Skeletal muscle satellite cell (primary cell): ENCODE measurements around the gene RIN1.

Experiments
- H3K27me3 ChIP-seq: 2 replicates; pipeline ENCODE4 v1.7.0; 2013; ENCODE audit warnings: low read length; ENCODE audit not compliant: control insufficient read depth, insufficient read depth
- H3K36me3 ChIP-seq: 2 replicates; pipeline ENCODE4 v1.7.0; 2013; ENCODE audit warnings: mild to moderate bottlenecking, control low read depth, low read length; ENCODE audit not compliant: insufficient read depth
- H3K4me1 ChIP-seq: 2 replicates; pipeline ENCODE4 v1.7.0; 2013; ENCODE audit warnings: low read length; ENCODE audit not compliant: control insufficient read depth, insufficient read depth
- H3K4me2 ChIP-seq: 2 replicates; pipeline ENCODE4 v1.7.0; 2013; ENCODE audit warnings: mild to moderate bottlenecking, low read length
- H3K4me3 ChIP-seq: 2 replicates; pipeline ENCODE4 v1.7.0; 2013; ENCODE audit warnings: low read length
- H3K9ac ChIP-seq: 2 replicates; pipeline ENCODE4 v1.7.0; 2013; ENCODE audit warnings: mild to moderate bottlenecking, low read depth, low read length, moderate library complexity
- H3K9me3 ChIP-seq: replicated peaks from 2 replicates; pipeline ENCODE4 v1.7.0; 2013; ENCODE audit warnings: mild to moderate bottlenecking, control low read depth, low read length

RIN1 gene

DNA sequence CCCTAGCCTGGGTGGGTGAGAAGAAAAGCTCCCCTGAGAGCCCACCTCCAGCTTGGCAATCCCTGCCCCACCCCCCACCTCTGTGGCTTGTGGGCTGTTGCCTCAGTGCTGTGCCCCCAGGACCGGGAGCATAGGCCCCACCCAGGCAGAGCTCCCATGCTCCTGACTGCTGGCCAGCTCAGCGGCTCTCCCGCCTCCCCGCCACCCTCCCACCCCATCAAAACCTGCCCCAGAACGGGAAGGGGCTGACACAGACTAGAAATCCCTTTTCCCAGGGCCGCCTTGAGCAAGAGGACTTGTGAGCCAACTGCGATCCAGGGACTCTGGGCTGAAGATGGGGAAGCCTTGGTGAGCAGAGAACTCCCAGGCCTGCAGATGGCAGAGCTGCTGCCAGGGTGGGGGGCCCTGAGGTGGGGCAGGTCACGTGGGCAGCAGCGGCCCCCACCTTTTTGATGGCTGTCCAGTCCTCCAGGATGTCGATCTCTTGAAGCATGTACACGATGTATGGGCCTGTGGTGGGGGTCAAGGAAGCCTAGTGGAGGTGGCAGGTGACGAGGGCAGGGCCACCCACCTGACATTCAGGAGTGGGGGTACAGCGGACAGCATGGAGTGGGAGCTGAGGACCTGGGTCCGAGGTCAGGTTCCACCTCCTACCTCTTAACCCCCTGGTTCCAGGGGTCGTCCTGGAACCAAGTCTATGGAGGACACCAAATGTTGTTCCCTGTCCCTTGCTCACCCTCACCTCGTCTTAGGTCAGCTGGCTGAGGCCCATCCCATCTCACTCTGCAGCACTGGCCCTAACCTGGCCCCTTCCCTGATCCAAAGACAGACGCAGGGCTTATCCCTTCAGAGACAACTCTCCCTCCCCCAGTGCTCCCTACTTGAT is 2.3 kb upstream of the RIN1 start:
- no peak overlapping the region for H3K4me2 ChIP-seq
- no peak overlapping the region for H3K9ac ChIP-seq
- peaks cover 52% of the 10 kb centered on the region for H3K36me3 ChIP-seq
- no peaks in the 10 kb centered on the region for H3K27me3 ChIP-seq
- no peak overlapping the region for H3K4me3 ChIP-seq
- H3K4me1 ChIP-seq, result peaks cover 36% of the 10 kb centered on the region
- H3K9me3 ChIP-seq, result no peaks in the 10 kb centered on the region

DNA sequence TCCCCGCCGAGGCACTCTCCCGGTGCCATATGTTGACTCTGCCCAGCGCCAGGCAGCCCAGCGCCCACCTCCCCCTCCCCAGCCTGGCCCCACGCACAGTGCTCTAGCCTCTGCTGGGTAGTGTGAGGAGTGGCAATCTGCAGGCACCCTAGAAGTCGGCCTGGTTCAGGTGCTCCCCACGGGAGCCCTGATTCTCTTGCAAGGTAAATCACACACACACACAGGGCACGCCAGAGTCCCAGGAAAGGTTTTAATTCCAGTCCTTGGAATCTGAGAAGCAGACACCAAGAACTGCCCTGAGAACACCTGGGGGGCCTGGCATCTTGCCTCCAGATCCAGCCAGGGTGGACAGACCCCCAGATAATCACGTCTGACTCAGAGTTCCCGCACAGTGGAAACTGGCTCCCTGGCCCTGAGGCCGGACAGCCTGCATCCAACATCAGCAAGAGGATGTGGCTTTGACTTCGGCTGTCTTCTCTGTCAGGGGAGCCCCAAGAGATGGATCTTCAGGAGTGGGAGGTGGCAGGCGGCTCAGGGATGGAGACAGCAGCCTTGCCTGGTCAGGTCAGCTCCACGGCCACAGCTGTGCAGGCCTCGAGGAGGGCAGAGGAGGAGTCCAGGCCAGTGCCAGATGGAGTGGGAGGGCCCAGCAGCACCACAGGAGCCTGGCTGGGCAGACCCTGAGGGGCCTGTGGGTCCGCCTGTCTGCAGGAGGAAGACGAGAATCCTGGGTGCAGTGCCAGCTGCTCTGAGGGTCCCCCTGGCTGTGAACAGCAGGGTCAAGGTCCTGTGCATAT is 1.1 kb upstream of the RIN1 start:
- Histone ChIP-seq H3K9ac (peak overlapping the region; percentile 46), H3K4me3 (peak overlapping the region; percentile 4)

DNA sequence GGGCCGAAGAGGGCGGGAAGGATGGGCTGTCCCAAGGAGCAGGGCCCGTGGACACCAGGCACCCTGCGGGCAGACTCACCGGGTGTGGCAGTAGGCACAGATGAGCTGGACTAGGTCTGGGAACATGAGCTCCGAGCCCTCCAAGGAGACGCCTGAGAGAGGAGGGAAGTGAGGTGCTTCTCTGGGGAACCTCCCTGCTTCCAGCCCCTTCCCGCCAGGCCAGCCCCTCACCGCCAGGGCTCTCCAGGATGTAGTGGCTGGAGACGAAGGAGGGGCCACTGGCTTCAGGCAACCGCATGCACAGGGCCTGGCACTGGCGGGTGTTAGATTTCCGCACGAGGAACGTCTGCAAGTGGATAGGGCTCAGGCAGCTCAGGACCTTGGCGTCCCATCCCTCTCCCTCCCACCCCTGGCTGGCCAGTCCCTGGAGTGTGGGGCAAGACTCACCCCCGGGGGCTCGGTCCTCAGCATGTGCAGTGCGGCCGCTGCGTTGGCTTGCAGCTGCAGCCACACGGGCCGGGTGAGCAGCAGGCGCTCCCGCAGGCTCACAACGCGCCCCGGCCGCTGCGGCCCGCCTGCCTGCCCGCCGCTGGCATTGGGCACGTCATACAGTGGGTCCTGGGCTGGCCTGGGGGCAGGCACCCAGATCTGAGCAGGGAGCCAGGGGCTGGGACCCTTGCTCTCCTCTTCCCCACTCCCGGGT is 552 bp downstream of the RIN1 start:
- H3K36me3 ChIP-seq, result peaks cover 52% of the 10 kb centered on the region
- H3K9ac ChIP-seq, result peak overlapping the region; percentile 96
- H3K4me1 ChIP-seq, result peaks cover 36% of the 10 kb centered on the region

More for the DNA sequence above, 1.1 kb upstream of the RIN1 start:
- Histone ChIP-seq H3K4me1 (peaks cover 36% of the 10 kb centered on the region), H3K36me3 (peaks cover 57% of the 10 kb centered on the region), H3K27me3 (no peaks in the 10 kb centered on the region), H3K9me3 (no peaks in the 10 kb centered on the region), H3K4me2 (peak overlapping the region; percentile 97)

DNA sequence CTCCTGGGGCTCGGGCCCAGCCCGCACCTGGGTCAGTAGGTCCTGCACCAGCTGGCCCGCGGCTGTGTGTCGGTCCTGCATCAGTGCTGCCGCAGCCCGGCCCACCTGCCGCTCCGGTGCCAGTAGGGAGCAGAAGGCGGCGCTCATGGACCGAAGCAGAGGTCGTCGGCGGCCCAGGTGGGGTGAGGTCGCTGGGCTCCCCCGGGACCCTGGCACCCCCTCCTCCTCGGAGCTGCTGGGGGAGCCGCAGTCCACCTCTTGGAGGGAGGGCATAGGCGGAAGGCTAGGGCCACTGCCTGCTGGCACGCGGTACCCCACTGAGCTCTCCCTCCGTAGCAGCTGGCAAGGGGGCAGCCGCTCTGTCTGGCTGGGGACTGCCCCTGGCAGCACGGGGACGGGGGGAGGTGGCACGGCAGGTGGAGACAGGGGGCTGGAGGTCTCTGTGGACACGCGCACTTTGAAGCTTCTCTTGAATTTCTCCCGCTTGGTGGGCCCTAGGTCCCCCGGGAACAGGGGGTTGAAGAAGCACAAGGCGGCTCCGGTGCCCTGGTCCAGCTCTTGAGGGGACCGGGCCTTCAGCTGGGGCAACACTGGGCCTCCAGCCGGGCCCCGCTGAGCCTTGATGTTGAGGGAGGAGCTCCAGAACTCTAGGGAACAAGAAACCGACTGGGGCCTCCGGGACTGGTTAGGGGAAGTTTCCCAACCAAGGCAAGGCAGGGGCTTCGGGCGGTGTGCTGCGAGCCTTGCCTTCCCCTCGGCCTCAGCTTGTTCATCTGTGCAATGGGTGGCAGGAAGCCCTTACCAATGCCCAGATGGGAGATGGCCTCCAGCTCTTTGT is 1.4 kb downstream of the RIN1 start:
- Histone ChIP-seq H3K36me3 (peaks cover 43% of the 10 kb centered on the region), H3K27me3 (no peaks in the 10 kb centered on the region), H3K4me1 (peaks cover 36% of the 10 kb centered on the region), H3K4me2 (peak overlapping the region; percentile 97), H3K9me3 (no peaks in the 10 kb centered on the region), H3K9ac (peak overlapping the region; percentile 96), H3K4me3 (peak overlapping the region; percentile 86)

More for the DNA sequence above, 552 bp downstream of the RIN1 start:
- Histone ChIP-seq H3K9me3 (no peaks in the 10 kb centered on the region), H3K27me3 (no peaks in the 10 kb centered on the region), H3K4me2 (peak overlapping the region; percentile 97), H3K4me3 (peak overlapping the region; percentile 86)

DNA sequence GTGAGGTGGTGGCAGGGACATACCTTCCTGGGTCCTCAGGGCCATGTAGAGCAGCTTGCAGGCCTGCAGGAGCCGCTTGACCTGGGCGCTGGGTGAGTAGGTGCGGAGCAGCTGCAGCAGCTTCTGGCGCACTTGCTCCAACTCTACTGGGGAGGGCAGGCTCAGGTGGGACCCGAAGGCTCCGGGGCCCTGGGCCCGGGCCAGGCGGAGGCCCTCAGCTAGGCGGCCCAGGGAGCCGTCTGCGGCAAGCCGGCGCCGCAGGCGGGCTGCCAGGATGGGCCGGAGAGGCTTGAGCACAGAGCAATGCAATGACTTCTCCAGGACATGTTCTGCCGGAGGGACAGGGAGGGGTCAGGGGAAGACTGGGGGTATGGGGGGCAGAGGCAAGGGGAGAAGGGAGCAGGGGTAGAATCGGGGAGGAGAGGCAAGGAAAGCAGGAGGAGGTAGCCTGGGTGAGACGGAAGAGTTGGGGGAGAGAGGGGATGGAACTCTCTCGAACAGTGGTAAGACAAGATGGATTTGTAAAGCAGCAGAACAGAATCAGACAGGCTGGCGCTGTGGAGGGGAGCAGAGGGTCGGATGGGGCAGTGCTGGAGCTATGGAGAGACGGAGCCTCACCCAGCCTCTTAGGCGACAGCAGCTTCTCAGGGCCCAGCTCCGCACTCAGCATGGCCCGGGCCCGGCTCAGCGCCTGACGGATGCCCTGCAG is 2.2 kb downstream of the RIN1 start:
- Histone ChIP-seq H3K4me1 (peaks cover 36% of the 10 kb centered on the region), H3K4me3 (peak overlapping the region; percentile 86), H3K27me3 (no peaks in the 10 kb centered on the region), H3K36me3 (peaks cover 35% of the 10 kb centered on the region), H3K9me3 (no peaks in the 10 kb centered on the region), H3K9ac (peak overlapping the region; percentile 96), H3K4me2 (peak overlapping the region; percentile 97)

DNA sequence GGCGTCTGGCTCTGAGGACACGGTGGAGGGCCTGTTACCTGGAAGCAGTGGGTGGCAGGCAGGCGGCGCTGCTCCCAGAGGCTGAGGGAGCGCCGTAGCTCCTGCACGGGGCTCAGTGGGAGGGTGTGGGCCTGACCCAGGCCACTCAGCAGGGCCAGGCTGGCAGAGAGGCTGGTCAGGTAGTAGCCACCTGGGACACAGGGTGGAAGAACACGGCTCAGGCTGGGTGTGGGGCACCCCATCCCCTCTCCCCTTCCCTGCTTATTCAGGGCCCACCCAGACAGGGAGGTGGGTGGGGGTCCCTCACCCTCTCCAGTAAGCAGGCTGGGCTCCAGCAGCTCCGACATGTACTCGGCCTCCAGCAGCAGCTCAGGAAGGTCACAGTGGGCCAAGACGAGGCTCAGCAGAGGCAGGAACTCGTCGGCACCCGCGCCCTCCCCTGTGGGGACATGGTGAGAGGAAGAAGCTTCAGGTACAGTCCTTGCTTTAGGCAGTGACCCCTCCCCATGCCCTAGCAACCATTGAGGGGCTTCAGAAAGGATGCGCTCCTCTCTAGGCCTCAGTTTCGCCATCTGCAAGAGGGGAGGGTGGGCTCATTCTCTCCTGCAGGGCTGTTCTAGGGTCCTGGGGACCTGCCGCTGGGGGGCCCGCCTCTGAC is 2.9 kb downstream of the RIN1 start:
- no peaks in the 10 kb centered on the region for H3K9me3 ChIP-seq
- peaks cover 40% of the 10 kb centered on the region for H3K4me1 ChIP-seq
- H3K4me3 ChIP-seq, result no peak overlapping the region
- H3K9ac ChIP-seq, result no peak overlapping the region
- peaks cover 28% of the 10 kb centered on the region for H3K36me3 ChIP-seq
- H3K4me2 ChIP-seq, result no peak overlapping the region
- H3K27me3 ChIP-seq, result no peaks in the 10 kb centered on the region

DNA sequence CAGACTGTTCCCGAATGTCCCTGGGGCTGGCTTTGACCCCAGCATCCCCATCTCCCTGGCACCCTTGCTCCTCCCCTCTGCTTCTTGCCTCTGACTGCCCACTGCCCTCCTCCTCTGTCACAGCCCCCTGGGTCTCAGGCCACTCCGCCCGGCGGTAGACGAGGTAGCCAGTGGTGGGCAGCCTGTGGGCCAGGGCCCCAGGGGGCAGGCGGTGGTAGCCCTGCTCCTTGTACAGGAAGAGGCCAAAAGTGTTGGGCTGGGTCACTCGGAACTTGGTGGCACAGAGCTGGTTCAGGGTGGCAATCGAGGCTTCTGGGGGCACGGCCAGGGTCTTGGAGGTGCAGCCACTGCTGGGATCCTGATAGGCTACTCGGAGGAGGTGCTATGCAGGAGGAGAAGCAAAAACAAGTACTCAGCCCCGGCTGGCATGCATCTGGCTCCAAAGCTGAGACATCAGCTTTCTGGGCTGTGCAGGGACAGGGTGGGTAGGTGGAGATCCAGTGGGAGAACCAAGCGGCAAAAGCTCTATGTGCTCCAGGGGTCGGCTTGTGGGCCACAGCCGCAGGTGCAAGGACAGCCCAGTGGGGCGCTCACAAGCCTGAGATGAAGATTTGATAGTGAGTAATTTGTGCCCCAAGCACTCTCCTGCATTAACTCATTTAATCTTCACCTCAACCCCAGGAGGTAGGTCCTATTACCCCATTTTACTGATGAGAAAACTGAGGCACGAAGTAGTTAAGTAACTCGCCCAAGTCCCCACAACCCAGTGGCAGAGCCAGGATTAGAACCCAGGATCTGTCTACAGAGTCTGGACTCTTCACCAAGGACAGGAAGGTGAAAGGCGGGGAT is 3.6 kb downstream of the RIN1 start:
- no peaks in the 10 kb centered on the region for H3K9me3 ChIP-seq
- H3K36me3 ChIP-seq, result peaks cover 28% of the 10 kb centered on the region
- H3K4me2 ChIP-seq, result no peak overlapping the region
- H3K4me1 ChIP-seq, result peaks cover 41% of the 10 kb centered on the region
- no peaks in the 10 kb centered on the region for H3K27me3 ChIP-seq
- H3K4me3 ChIP-seq, result no peak overlapping the region
- H3K9ac ChIP-seq, result no peak overlapping the region

DNA sequence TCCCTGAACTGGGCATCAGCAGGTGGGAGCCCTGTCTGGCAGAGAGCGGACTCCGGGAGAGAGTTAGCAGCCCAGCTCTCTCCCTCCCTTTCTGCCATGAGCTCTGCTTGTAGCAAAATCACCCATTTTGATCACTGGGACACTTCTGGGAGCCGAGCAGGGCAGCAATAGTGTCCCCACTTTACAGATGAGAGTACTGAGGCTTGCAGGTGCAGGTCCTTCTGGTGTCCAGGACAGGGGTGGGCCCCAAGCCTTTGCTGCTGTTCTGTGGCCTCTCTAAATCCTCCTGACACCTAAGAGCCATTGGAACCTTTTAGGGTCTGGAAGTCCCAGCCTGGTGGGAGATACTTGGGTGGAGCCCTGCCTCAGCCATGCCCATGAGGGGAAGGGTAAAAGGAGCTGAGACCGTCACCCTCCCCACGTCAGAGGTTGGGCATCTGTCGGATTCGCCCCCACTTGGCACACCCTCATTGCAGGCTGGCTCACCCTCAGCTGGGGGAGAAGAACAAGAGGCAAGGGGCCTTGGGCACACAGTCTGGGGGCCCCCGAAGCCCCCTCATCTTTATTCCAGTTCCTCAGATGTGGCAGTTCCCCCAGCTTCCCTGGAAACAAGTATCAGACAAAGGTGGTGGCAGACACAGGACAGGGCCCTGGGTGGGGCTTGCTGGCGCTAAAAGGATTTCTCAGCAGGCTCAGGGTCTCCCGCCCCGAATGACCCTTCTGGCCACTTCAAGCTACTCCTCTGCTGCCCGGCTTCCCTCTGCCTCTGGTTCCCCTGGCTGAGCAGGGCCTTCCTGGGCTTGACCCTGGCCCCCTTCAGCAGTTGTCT is 4.5 kb downstream of the RIN1 start:
- peaks cover 41% of the 10 kb centered on the region for H3K4me1 ChIP-seq
- H3K4me3 ChIP-seq, result no peak overlapping the region
- no peak overlapping the region for H3K9ac ChIP-seq
- peaks cover 28% of the 10 kb centered on the region for H3K36me3 ChIP-seq
- H3K9me3 ChIP-seq, result no peaks in the 10 kb centered on the region
- H3K4me2 ChIP-seq, result no peak overlapping the region
- no peaks in the 10 kb centered on the region for H3K27me3 ChIP-seq

DNA sequence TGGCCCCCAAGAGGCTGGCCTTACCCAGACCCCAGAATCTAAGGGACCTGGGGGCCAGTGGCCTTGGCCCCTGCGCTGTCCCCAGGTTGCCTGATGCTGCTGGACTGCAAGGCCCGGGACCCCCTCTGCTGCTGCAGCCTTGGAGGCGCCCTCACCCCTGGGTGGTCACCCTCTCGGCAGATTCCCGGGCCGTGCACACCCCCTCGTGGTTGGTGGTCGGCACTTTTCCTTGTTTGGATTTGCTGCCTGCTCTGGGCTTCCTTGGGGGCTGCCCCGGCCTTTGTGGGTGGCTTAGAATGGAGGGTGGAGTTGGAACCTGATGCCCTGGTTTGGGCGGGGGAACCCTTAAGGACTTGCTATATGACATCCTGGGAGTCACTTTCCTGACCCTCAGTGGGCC is 5.3 kb downstream of the RIN1 start:
- no peak overlapping the region for H3K4me3 ChIP-seq

More for the DNA sequence above, 5.3 kb downstream of the RIN1 start:
- Histone ChIP-seq H3K9ac (no peak overlapping the region), H3K36me3 (peaks cover 28% of the 10 kb centered on the region), H3K4me2 (no peak overlapping the region), H3K4me1 (peaks cover 43% of the 10 kb centered on the region), H3K9me3 (no peaks in the 10 kb centered on the region), H3K27me3 (no peaks in the 10 kb centered on the region)
